OCI-M2 (cell line): Measurements from ENCODE around the gene TMEM255B.
"Not testable (repeated sequence)": the region's sequence is repeated elsewhere in the genome, so short reads cannot be mapped to it uniquely, and the experiment has no call there.

Experiments used
- DNase-seq: peaks from one replicate; lab custom pipeline; 2025; ENCODE audit not compliant: unreplicated experiment; lab: John Stamatoyannopoulos, UW

The TMEM255B gene

GRCh38 chr13:113832205-113832604 lies 73.2 kb downstream of the TMEM255B start:
- no peak for DNase-seq

GRCh38 chr13:113832631-113833030 lies 73.6 kb downstream of the TMEM255B start:
- no peak for DNase-seq

- DNase-seq, result no peak
These were observed 74.2 kb downstream of the TMEM255B start for GRCh38 chr13:113833111-113833830.

GRCh38 chr13:113834006-113834405 lies 75.0 kb downstream of the TMEM255B start:
- not testable (repeated sequence) for DNase-seq

- DNase-seq, result no peak
These were observed 75.6 kb downstream of the TMEM255B start for GRCh38 chr13:113834496-113835200.

- no peak for DNase-seq
These were observed 76.6 kb downstream of the TMEM255B start for GRCh38 chr13:113835461-113836270.

GRCh38 chr13:113836768-113837559 lies 77.9 kb downstream of the TMEM255B start:
- DNase-seq, result no peak

DNA sequence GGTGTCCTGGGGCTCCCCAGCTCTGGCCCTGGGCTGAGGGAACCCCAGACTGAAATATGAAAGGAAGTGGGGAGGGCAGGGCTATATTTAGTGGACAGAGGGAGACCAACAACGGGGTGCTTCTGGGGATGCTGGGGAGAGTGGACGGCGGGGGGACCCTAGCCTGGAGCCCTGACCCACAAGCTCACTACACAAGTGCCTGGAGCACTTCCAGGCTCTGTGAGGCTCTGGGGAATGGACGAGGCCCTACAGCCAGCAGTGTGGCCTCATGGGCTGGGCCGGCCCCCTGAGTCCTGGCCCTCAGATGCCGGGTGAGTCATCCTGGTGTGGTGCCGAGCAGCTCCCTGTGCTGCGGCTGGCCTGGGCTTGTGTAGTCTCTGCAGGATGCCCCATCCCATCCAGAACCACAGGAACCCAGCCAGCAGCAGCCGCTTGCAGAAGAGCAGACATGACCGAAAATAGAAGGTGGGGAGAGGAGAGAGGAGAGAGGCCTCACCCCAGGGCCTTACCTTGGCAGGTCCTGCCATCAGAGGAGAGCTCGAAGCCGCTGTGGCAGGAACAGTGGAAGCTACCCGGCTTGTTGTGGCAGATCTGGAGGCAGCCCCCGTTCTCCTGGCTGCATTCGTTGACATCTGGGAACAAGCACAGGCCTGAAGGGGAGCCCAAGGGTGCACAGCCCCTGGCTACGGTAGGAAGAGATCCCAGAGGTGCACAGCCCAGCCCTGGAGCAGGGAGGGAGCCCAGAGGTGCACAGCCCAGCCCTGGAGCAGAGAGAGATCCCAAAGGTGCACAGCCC lies 78.7 kb downstream of the TMEM255B start:
- DNase-seq, result no peak

GRCh38 chr13:113838711-113839201 lies 79.7 kb downstream of the TMEM255B start:
- DNase-seq, result no peak

- DNase-seq, result no peak
These were observed 80.6 kb downstream of the TMEM255B start for GRCh38 chr13:113839536-113840204.

DNA sequence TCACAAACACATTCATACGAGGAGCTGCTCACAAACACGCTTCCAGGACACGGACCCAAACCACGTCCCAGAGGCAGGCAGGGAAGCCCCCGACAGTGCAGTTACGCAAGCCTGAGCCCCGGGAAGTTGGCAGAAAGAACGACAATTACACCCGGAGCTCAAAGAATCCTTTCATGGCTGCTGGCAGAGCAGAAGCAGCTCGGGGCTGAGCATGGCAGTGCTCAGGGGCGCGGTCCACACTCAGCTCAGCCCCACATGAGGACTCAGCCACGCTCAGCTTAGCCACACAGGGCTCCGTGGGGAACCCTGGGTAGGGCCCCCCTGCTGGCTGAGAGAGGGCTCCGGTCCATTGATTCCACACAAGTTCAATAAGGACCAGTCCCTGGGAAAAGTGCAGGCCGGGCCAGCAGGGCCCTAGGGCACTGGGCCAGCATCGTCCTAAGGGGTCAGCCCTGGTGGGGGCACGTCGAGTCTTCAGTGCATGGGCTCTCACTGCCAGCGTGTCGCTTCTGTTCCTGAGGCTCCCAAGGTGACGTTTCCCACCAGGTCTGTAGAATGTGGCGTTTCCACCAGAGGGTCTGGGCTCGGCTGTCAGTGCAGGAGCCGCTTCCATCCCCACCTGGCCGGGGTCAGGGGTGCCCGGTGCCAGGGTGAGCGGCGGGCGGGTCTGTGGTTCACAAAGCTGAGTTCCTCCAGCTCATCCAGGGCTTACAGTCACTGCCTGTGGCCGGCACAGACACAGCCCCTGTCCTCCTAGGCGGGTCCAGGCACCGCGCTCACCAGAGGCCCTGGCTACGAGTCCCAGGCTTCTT lies 81.7 kb downstream of the TMEM255B start:
- no peak for DNase-seq

GRCh38 chr13:113841353-113841650 lies 82.3 kb downstream of the TMEM255B start:
- no peak for DNase-seq

GRCh38 chr13:113842336-113843062 lies 83.5 kb downstream of the TMEM255B start:
- DNase-seq, result no peak

GRCh38 chr13:113843063-113843654 lies 84.1 kb downstream of the TMEM255B start:
- DNase-seq, result no peak

GRCh38 chr13:113843864-113844556 lies 85.0 kb downstream of the TMEM255B start:
- no peak for DNase-seq

DNA sequence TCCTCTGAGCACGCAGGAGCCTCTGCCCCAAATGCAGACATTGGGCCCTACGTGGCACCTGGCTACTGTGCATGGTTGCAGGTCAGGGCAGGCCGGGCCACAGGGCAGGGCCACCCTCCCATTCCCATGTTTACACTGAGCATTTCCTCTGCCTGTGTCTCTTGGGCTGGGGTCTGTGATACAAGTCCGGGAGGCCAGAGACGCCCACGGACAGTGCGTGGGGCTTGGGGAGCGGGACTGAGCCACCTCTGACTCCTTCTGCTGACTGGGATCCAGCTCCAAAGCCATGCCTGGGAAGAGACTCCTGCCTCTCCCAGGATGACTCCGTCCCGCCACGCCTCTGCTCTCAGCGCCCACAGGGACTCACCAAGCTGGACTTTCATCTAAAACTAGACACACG lies 86.0 kb downstream of the TMEM255B start:
- no peak for DNase-seq
